IPS-15b (cell line): ENCODE measurements around the gene PSMD2.

Experiments
- H3K27me3 ChIP-seq: one replicate; pipeline ENCODE4 v1.6.1; 2013; ENCODE audit warnings: low read length; ENCODE audit not compliant: control insufficient read depth, insufficient read depth
- H3K36me3 ChIP-seq: one replicate; pipeline ENCODE4 v1.6.1; 2013; ENCODE audit warnings: low read length; ENCODE audit not compliant: control insufficient read depth, insufficient read depth
- H3K4me1 ChIP-seq: one replicate; pipeline ENCODE4 v1.6.1; 2013; ENCODE audit warnings: mild to moderate bottlenecking, low read length; ENCODE audit not compliant: control insufficient read depth, insufficient read depth
- H3K4me3 ChIP-seq: one replicate; pipeline ENCODE4 v1.5.1; 2013; ENCODE audit warnings: low read depth, low read length
- H3K9ac ChIP-seq: one replicate; pipeline ENCODE4 v1.6.1; 2013; ENCODE audit warnings: low read depth, mild to moderate bottlenecking, low read length
- H3K9me3 ChIP-seq: one replicate; pipeline ENCODE4 v1.6.1; 2013; ENCODE audit warnings: mild to moderate bottlenecking, low read length; ENCODE audit not compliant: control insufficient read depth, insufficient read depth

The PSMD2 gene

GRCh38 chr3:184289426-184289938 lies 9.6 kb upstream of the PSMD2 start:
- no peaks in the 10 kb centered on the region for H3K27me3 ChIP-seq
- no peaks in the 10 kb centered on the region for H3K9me3 ChIP-seq
- H3K4me1 ChIP-seq = peaks cover 2% of the 10 kb centered on the region
- no peaks in the 10 kb centered on the region for H3K36me3 ChIP-seq
- no peak overlapping the region for H3K9ac ChIP-seq
- no peak overlapping the region for H3K4me3 ChIP-seq

- Histone ChIP-seq H3K9me3 (no peaks in the 10 kb centered on the region), H3K27me3 (no peaks in the 10 kb centered on the region), H3K9ac (no peak overlapping the region), H3K4me3 (no peak overlapping the region), H3K36me3 (no peaks in the 10 kb centered on the region), H3K4me1 (no peaks in the 10 kb centered on the region)
Observed at GRCh38 chr3:184290331-184290730, 8.7 kb upstream of the PSMD2 start.

- Histone ChIP-seq H3K9ac (no peak overlapping the region), H3K4me3 (no peak overlapping the region), H3K27me3 (no peaks in the 10 kb centered on the region), H3K4me1 (no peaks in the 10 kb centered on the region), H3K9me3 (no peaks in the 10 kb centered on the region), H3K36me3 (no peaks in the 10 kb centered on the region)
Observed at GRCh38 chr3:184291044-184291737, 7.8 kb upstream of the PSMD2 start.

- Histone ChIP-seq H3K27me3 (no peaks in the 10 kb centered on the region), H3K9ac (no peak overlapping the region)
Observed at GRCh38 chr3:184291738-184292445, 7.1 kb upstream of the PSMD2 start.

GRCh38 chr3:184295771-184296170 lies 3.3 kb upstream of the PSMD2 start:
- no peaks in the 10 kb centered on the region for H3K36me3 ChIP-seq
- no peak overlapping the region for H3K4me3 ChIP-seq
- no peaks in the 10 kb centered on the region for H3K4me1 ChIP-seq
- H3K9me3 ChIP-seq = no peaks in the 10 kb centered on the region
- H3K27me3 ChIP-seq = no peaks in the 10 kb centered on the region
- no peak overlapping the region for H3K9ac ChIP-seq

More at GRCh38 chr3:184291738-184292445, 7.1 kb upstream of the PSMD2 start:
- Histone ChIP-seq H3K36me3 (no peaks in the 10 kb centered on the region), H3K4me3 (no peak overlapping the region), H3K9me3 (no peaks in the 10 kb centered on the region), H3K4me1 (no peaks in the 10 kb centered on the region)

- Histone ChIP-seq H3K4me1 (no peaks in the 10 kb centered on the region), H3K4me3 (no peak overlapping the region), H3K36me3 (peaks cover 4% of the 10 kb centered on the region), H3K27me3 (no peaks in the 10 kb centered on the region), H3K9ac (no peak overlapping the region), H3K9me3 (no peaks in the 10 kb centered on the region)
Observed at GRCh38 chr3:184296616-184297015, 2.4 kb upstream of the PSMD2 start.

- Histone ChIP-seq H3K9ac (peak overlapping the region; percentile 27), H3K36me3 (peaks cover 28% of the 10 kb centered on the region), H3K9me3 (no peaks in the 10 kb centered on the region), H3K27me3 (no peaks in the 10 kb centered on the region), H3K4me1 (no peaks in the 10 kb centered on the region), H3K4me3 (peak overlapping the region; percentile 94)
Observed at GRCh38 chr3:184299488-184300377, 692 bp downstream of the PSMD2 start.

- Histone ChIP-seq H3K4me1 (no peaks in the 10 kb centered on the region), H3K4me3 (peak overlapping the region; percentile 94), H3K9ac (no peak overlapping the region), H3K36me3 (peaks cover 28% of the 10 kb centered on the region), H3K27me3 (no peaks in the 10 kb centered on the region), H3K9me3 (no peaks in the 10 kb centered on the region)
Observed at GRCh38 chr3:184300378-184300720, 1.3 kb downstream of the PSMD2 start.

GRCh38 chr3:184305577-184305976 lies 6.5 kb downstream of the PSMD2 start:
- H3K9ac ChIP-seq = no peak overlapping the region
- H3K36me3 ChIP-seq = peaks cover 61% of the 10 kb centered on the region
- no peak overlapping the region for H3K4me3 ChIP-seq
- no peaks in the 10 kb centered on the region for H3K4me1 ChIP-seq
- H3K9me3 ChIP-seq = no peaks in the 10 kb centered on the region
- H3K27me3 ChIP-seq = no peaks in the 10 kb centered on the region

GRCh38 chr3:184306341-184306972 lies 7.4 kb downstream of the PSMD2 start:
- H3K9me3 ChIP-seq = no peaks in the 10 kb centered on the region
- H3K36me3 ChIP-seq = peaks cover 59% of the 10 kb centered on the region
- no peaks in the 10 kb centered on the region for H3K4me1 ChIP-seq
- H3K9ac ChIP-seq = no peak overlapping the region
- no peaks in the 10 kb centered on the region for H3K27me3 ChIP-seq
- H3K4me3 ChIP-seq = no peak overlapping the region

GRCh38 chr3:184307915-184308314 lies 8.9 kb downstream of the PSMD2 start:
- no peaks in the 10 kb centered on the region for H3K27me3 ChIP-seq
- peaks cover 45% of the 10 kb centered on the region for H3K36me3 ChIP-seq
- H3K9me3 ChIP-seq = no peaks in the 10 kb centered on the region
- H3K4me3 ChIP-seq = no peak overlapping the region
- H3K9ac ChIP-seq = no peak overlapping the region
- no peaks in the 10 kb centered on the region for H3K4me1 ChIP-seq
